GM12873 (cell line): ENCODE results near the gene NEUROG2.

Experiments
- TF ChIP-seq, protein P1 (sequence below): IDR thresholded peaks from 2 replicates; pipeline ENCODE4 v1.5.1; 2012; ENCODE audit warnings: low read depth, mild to moderate bottlenecking, moderate library complexity, low read length, control low read depth; ENCODE audit not compliant: insufficient read depth; ENCODE audit errors: missing control alignments

Gene NEUROG2

DNA sequence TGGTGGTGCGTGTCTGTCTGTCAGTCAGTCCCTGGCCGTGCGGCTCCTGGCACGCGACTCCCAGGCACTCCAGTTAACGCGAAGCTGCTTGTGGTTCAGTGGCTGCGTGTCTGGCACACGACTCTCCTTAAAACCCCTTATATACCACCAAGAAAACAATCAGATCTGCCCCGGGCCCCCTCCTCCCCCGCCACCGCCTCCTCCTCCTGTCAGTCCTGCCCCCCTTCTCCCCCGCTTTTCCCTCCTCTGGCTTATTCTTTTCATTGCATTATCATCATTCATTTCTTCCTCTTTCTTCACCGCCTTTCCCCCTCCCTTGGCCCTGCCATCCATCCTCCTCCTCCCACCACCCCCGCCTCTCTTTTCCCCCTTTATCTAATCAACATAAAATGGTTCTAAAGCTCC lies at the start of gene NEUROG2:
TSS of gene NEUROG2 (minus strand) at position 115 of the 405 bp plus-strand sequence. CDS start 705 bp downstream, outside the sequence.
- TF ChIP-seq, protein P1, sequence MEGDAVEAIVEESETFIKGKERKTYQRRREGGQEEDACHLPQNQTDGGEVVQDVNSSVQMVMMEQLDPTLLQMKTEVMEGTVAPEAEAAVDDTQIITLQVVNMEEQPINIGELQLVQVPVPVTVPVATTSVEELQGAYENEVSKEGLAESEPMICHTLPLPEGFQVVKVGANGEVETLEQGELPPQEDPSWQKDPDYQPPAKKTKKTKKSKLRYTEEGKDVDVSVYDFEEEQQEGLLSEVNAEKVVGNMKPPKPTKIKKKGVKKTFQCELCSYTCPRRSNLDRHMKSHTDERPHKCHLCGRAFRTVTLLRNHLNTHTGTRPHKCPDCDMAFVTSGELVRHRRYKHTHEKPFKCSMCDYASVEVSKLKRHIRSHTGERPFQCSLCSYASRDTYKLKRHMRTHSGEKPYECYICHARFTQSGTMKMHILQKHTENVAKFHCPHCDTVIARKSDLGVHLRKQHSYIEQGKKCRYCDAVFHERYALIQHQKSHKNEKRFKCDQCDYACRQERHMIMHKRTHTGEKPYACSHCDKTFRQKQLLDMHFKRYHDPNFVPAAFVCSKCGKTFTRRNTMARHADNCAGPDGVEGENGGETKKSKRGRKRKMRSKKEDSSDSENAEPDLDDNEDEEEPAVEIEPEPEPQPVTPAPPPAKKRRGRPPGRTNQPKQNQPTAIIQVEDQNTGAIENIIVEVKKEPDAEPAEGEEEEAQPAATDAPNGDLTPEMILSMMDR: no peak

DNA sequence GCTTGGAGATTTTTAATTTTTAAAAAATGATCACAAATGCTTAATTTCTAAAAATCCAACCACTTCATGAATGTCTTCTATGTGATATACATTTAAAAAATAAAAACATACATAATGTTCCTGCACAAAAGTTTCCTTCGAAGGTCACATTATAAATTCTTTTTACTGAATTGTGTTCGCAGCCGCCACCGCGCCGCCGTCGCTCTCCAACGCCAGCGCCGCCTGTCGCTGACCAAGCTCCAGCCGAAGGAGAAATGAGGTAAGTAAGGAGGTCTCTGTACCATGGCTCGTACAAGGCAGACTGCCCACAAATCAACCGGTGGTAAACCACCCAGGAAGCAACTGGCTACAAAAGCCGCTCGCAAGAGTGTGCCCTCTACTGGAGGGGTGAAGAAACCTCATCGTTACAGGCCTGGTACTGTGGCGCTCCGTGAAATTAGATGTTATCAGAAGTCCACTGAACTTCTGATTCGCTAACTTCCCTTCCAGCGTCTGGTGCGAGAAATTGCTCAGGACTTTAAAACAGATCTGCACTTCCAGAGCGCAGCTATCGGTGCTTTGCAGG lies 48.8 kb upstream of the NEUROG2 start:
- TF ChIP-seq, protein P1: peak; percentile 29

DNA sequence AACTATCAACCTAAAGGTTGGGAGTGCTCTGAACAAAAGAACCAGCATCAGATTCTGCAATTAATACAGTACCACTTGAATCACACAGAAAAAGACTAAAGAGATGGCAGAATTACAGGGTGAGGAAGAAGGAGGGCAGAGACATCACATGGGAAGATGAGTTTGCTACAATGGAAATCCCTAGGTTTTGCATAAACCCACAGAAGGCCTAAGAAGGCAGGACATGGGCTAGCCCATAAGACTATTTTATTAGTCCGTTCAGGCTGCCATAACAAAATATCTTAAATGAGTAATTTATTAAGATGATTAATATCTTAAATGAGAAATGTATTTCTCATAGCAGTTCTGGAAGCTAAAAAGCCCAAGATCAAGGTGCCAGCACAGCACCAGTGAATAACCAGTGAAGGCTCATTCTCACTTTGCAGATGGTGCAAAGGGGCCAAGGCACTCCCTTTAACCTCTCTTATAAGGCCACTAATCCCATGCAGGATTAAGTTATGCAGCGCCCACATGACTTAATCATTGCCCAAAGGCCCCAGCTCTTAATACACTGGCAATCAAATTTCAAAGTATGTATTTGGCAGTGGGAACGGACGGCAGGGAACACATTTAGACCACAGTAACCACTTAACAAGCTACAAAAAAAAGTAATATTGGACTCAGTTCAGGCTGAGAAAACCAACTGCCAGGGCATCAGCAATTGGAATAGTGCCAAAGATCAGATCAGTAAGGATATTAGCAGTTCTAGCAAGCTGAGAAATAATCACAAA lies 47.6 kb upstream of the NEUROG2 start:
- TF ChIP-seq, protein P1: no peak

DNA sequence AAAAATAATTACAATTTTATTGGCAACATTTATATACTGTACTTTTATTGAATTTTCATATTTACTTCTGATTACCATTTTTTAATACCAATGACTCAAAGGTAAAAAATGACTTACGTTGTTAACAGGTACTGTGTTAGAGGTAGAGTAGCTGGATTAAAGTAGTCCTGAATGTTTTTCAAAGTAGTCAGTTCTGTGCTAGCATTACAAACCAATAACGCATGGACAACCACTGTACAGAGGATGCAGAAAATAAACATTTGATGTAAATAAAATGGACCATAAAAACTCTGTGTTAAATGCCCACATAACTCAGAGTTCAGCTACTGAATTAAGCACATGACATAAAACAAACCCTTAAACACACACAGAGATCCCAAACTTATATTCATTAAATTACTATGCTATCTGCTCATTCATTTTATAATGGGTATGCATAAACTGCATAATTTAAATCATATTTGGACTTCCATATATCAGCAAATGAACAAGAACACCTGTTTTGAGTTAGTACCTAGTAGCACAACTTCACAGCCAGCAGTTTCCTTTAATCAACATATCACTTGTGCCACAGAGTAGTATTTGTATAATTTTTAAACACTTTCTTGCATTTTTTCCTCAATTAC lies 46.4 kb upstream of the NEUROG2 start:
- TF ChIP-seq, protein P1: no peak

DNA sequence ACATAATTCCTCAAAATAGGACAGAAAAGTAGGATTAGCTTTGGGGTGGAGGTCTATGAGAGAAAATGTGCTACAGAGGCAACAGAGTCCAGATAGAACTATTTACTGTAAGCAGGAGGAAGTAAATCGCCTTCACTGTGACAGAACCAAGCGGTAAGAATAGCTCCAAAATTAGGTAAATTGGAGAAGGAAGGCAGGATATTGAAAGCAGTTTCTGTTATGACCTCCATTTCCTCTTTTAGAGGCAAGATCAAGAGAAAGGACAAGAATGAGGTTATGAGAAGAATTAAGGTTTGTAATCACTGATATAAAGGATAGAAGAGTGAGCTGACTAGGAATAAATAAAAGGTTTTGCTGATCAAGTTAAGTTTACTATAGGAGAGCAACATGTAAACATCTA lies 44.1 kb upstream of the NEUROG2 start:
- TF ChIP-seq, protein P1: no peak

DNA sequence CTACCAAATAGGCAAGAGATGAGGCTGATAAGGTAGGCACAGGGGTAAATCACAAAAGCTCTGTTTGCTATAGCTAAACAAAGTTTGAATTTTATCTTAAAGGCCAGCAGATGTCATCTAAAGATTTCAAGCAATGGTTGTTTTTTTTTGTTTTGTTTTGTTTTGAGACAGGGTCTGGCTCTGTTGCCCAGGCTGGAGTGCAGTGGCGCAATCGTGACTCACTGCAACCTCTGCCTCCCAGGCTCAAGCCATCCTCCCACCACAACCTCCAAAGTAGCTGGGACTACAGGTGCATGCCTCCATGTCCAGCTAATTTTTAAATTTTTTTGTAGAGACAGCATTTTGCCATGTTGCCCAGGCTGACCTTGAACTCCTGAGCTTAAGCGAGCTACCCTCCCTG lies 43.1 kb upstream of the NEUROG2 start:
- TF ChIP-seq, protein P1: no peak

DNA sequence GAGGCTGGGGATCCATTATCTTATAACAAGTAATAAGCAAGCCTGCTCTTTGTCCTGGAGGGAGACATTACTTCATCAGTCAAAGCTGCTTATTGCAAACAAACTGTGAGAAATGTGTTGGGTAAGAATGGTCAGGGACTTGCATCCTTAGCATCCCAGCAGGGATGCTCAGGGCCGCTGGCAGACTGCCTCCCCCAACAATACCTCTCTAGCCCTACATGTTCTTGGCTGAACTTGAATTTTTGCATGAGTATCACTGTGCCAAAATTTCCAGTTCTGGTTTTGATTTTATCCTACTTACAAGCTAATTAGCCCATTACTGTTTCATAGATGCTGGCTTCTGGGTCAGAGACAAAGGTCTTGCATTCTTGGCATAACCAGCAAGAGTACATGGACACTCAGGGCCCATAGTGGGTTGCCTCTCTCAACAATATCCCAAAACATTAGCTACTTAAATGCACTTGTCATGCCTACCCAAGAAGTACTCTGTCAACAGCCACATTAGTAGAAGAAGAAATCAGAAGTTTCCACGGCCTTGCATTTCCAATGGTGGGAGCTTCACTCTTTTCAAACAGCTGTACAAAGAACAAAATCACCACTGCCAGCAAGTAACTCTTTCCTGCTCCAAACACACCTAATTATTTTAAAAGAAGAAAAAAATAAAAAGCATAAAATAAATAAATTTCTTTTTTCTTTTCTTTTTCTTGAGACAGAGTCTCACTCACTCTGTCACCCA lies 41.9 kb upstream of the NEUROG2 start:
- TF ChIP-seq, protein P1: no peak
